ENCODE results near the gene LMAN2L. TPM values are rescaled to one million over a fixed set of nuclear protein-coding genes. Genes with fewer than 3 reads are reported as not detected.

LMAN2L gene
- polyA plus RNA-seq, 1 of the 3 experiments (the other 2 are of a cell fraction), result 17.7 TPM

- H3K9me3 ChIP-seq, result no peaks in the 10 kb centered on the region
- TF ChIP-seq FOSL2 (IDR thresholded peaks at IDR 0.05; ENCODE audit: borderline replicate concordance, low read depth), result no peak
- no peak for TF ChIP-seq GABPA (IDR thresholded peaks at IDR 0.05; ENCODE audit: low read depth)
- no peak for TF ChIP-seq PBX3 (IDR thresholded peaks at IDR 0.05)
- no peak for TF ChIP-seq IRF3 (IDR thresholded peaks at IDR 0.05; ENCODE audit: low read depth, low read length)
- no peak for TF ChIP-seq SIN3A (IDR thresholded peaks at IDR 0.05; ENCODE audit: borderline replicate concordance, low read depth, low read length)
- TF ChIP-seq RFX5 (IDR thresholded peaks at IDR 0.05; ENCODE audit: low read length), result no peak
- no peak for TF ChIP-seq EZH2phosphoT487 (IDR thresholded peaks at IDR 0.05; ENCODE audit: borderline replicate concordance, low read depth)
- TF ChIP-seq EP300 (IDR thresholded peaks at IDR 0.05; ENCODE audit: borderline replicate concordance in 1 of 2, low read depth in 1 of 2, low read length in 1 of 2), result no peak
- no peak for TF ChIP-seq TCF12 (IDR thresholded peaks at IDR 0.05)
- TF ChIP-seq NRF1 (IDR thresholded peaks at IDR 0.05; ENCODE audit: low read depth, low read length), result no peak
- TF ChIP-seq RCOR1 (IDR thresholded peaks at IDR 0.05; ENCODE audit: low read length), result no peak
- no peak for TF ChIP-seq MXI1 (IDR thresholded peaks at IDR 0.05; ENCODE audit: low read depth, low read length)
- TF ChIP-seq CTCF (IDR thresholded peaks at IDR 0.05), result no peak
- no peak for TF ChIP-seq NFIC (IDR thresholded peaks at IDR 0.05; ENCODE audit: borderline replicate concordance)
- no peak for TF ChIP-seq TAF1 (IDR thresholded peaks at IDR 0.05; ENCODE audit: borderline replicate concordance, low read depth, low read length)
- no peak for TF ChIP-seq FOXM1 (IDR thresholded peaks at IDR 0.05; ENCODE audit: low read depth)
- ChIA-PET CTCF (interaction anchor here (0.8 to 2.5 kb wide), 2 partner anchors 9 to 67 kb away, joined by 3 to 8 read pairs; partner anchors contain the start of gene CNNM4), POLR2A (interaction anchor here (1.5 kb wide), 1 partner anchor 9 kb away, joined by 3 read pairs; no protein-coding TSS in a partner anchor)
- H4K20me1 ChIP-seq (ENCODE audit: insufficient read depth), result no peaks in the 10 kb centered on the region
- peaks cover 0 to 9% of the 10 kb centered on the region in 2 experiments; a peak in 1 of 4 replicates for H3K4me1 ChIP-seq (ENCODE audit: control insufficient read depth in 1 of 2, insufficient read depth in 2 of 2, low read depth in 1 of 2, low read length in 1 of 2)
- no peaks in the 10 kb centered on the region for H3K79me2 ChIP-seq (ENCODE audit: insufficient read depth)
- H3K9ac ChIP-seq, result no peak overlapping the region
- no peaks in the 10 kb centered on the region for H3K9me2 ChIP-seq
- 86% methylated on average over 11 of the region's 14 CpGs for WGBS (ENCODE audit: low lambda C conversion rate)
- H3K27ac ChIP-seq (ENCODE audit: low read depth in 2 of 2, low read length in 1 of 2), result no peak overlapping the region
- no peak overlapping the region for H3K4me3 ChIP-seq (ENCODE audit: low read depth in 2 of 2, low read length in 1 of 2)
- no peaks in the 10 kb centered on the region for H3F3A ChIP-seq (replicated peaks; ENCODE audit: insufficient read depth)
- no peaks in the 10 kb centered on the region for H3K36me3 ChIP-seq (replicated peaks in 1 of 2; ENCODE audit: control insufficient read depth in 1 of 2, insufficient read depth in 2 of 2, low read length in 1 of 2)
- no peak overlapping the region for H2AFZ ChIP-seq (ENCODE audit: low read depth)
- no peaks in the 10 kb centered on the region for H3K27me3 ChIP-seq (ENCODE audit: insufficient read depth)
- DNase-seq, result no peak
- H3K4me2 ChIP-seq, result no peak overlapping the region
These were observed 46.3 kb downstream of the LMAN2L start for GRCh38 chr2:96693286-96694200.
